Measurements from ENCODE around the gene ANKRD39.
"Not testable (repeated sequence)": the region's sequence is repeated elsewhere in the genome, so short reads cannot be mapped to it uniquely, and the experiment has no call there.

Gene ANKRD39

GRCh38 chr2:96857667-96858372 is at the start of gene ANKRD39:
ANKRD39 (minus strand) TSS chr2:96858016; CDS start chr2:96857987, 29 bp downstream.
- DNase-seq (ENCODE audit: low read depth, low spot score), result peak; percentile 100

GRCh38 chr2:96906729-96907114 is 48.9 kb upstream of the ANKRD39 start:
- DNase-seq (ENCODE audit: low read depth, low spot score), result no peak

- no peak for DNase-seq (ENCODE audit: low read depth, low spot score)
These were observed 46.0 kb upstream of the ANKRD39 start for GRCh38 chr2:96903815-96904214.

GRCh38 chr2:96903318-96903717 is 45.5 kb upstream of the ANKRD39 start:
- no peak for DNase-seq (ENCODE audit: low read depth, low spot score)

- DNase-seq (ENCODE audit: low read depth, low spot score), result no peak
These were observed 42.4 kb upstream of the ANKRD39 start for GRCh38 chr2:96900237-96900636.

GRCh38 chr2:96899413-96899741 is 41.6 kb upstream of the ANKRD39 start:
- DNase-seq (ENCODE audit: low read depth, low spot score), result no peak

GRCh38 chr2:96898641-96899412 is 41.0 kb upstream of the ANKRD39 start:
- no peak for DNase-seq (ENCODE audit: low read depth, low spot score)

GRCh38 chr2:96898135-96898505 is 40.3 kb upstream of the ANKRD39 start:
- DNase-seq (ENCODE audit: low read depth, low spot score), result no peak

- no peak for DNase-seq (ENCODE audit: low read depth, low spot score)
These were observed 39.8 kb upstream of the ANKRD39 start for GRCh38 chr2:96897491-96898134.

GRCh38 chr2:96895746-96896651 is 38.2 kb upstream of the ANKRD39 start:
- no peak for DNase-seq (ENCODE audit: low read depth, low spot score)

- DNase-seq (ENCODE audit: low read depth, low spot score), result no peak
These were observed 37.4 kb upstream of the ANKRD39 start for GRCh38 chr2:96895032-96895745.

GRCh38 chr2:96894151-96894531 is 36.3 kb upstream of the ANKRD39 start:
- DNase-seq (ENCODE audit: low read depth, low spot score), result no peak

- DNase-seq (ENCODE audit: low read depth, low spot score), result no peak
These were observed 35.7 kb upstream of the ANKRD39 start for GRCh38 chr2:96893289-96894150.

- DNase-seq (ENCODE audit: low read depth, low spot score), result peak; percentile 25
These were observed 33.9 kb upstream of the ANKRD39 start for GRCh38 chr2:96891591-96892333.

- DNase-seq (ENCODE audit: low read depth, low spot score), result no peak
These were observed 33.0 kb upstream of the ANKRD39 start for GRCh38 chr2:96890726-96891385.

GRCh38 chr2:96890252-96890651 is 32.4 kb upstream of the ANKRD39 start:
- DNase-seq (ENCODE audit: low read depth, low spot score), result no peak

GRCh38 chr2:96889502-96889901 is 31.7 kb upstream of the ANKRD39 start:
- DNase-seq (ENCODE audit: low read depth, low spot score), result not testable (repeated sequence)

GRCh38 chr2:96888072-96889011 is 30.5 kb upstream of the ANKRD39 start:
- DNase-seq (ENCODE audit: low read depth, low spot score), result no peak
